ENCODE results near the gene NACC1.

Gene NACC1

GRCh38 chr19:13093407-13094105 is 24.5 kb upstream of the NACC1 start:
- H3K27me3 ChIP-seq (ENCODE audit: insufficient read depth, poor library complexity, severe bottlenecking) = no peaks in the 10 kb centered on the region
- H3K4me3 ChIP-seq (replicated peaks; ENCODE audit: insufficient read depth, low read length) = no peak overlapping the region
- TF ChIP-seq CTCF (IDR thresholded peaks at IDR 0.05; ENCODE audit: insufficient read depth, low read length) = peak; percentile 77
- TF ChIP-seq, protein P1, sequence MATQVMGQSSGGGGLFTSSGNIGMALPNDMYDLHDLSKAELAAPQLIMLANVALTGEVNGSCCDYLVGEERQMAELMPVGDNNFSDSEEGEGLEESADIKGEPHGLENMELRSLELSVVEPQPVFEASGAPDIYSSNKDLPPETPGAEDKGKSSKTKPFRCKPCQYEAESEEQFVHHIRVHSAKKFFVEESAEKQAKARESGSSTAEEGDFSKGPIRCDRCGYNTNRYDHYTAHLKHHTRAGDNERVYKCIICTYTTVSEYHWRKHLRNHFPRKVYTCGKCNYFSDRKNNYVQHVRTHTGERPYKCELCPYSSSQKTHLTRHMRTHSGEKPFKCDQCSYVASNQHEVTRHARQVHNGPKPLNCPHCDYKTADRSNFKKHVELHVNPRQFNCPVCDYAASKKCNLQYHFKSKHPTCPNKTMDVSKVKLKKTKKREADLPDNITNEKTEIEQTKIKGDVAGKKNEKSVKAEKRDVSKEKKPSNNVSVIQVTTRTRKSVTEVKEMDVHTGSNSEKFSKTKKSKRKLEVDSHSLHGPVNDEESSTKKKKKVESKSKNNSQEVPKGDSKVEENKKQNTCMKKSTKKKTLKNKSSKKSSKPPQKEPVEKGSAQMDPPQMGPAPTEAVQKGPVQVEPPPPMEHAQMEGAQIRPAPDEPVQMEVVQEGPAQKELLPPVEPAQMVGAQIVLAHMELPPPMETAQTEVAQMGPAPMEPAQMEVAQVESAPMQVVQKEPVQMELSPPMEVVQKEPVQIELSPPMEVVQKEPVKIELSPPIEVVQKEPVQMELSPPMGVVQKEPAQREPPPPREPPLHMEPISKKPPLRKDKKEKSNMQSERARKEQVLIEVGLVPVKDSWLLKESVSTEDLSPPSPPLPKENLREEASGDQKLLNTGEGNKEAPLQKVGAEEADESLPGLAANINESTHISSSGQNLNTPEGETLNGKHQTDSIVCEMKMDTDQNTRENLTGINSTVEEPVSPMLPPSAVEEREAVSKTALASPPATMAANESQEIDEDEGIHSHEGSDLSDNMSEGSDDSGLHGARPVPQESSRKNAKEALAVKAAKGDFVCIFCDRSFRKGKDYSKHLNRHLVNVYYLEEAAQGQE (IDR thresholded peaks at IDR 0.05; ENCODE audit: insufficient replicate concordance, low read depth) = no peak
- peak; percentile 85 to 88 for DNase-seq (ENCODE audit: low read depth in 1 of 2, low spot score in 1 of 2)
- H3K27ac ChIP-seq (replicated peaks) = no peak overlapping the region

GRCh38 chr19:13094106-13094504 is 24.0 kb upstream of the NACC1 start:
- no peaks in the 10 kb centered on the region for H3K27me3 ChIP-seq (ENCODE audit: insufficient read depth, poor library complexity, severe bottlenecking)
- H3K27ac ChIP-seq (replicated peaks) = no peak overlapping the region; the same call in 1 of the 2 replicates
- DNase-seq (ENCODE audit: low read depth in 1 of 2, low spot score in 1 of 2) = no peak
- H3K4me3 ChIP-seq (replicated peaks; ENCODE audit: insufficient read depth, low read length) = no peak overlapping the region
- TF ChIP-seq GABPA (IDR thresholded peaks at IDR 0.05; ENCODE audit: low read depth) = no peak
- no peak for TF ChIP-seq SPI1 (IDR thresholded peaks at IDR 0.05; ENCODE audit: borderline replicate concordance, low read depth)
- TF ChIP-seq, protein P1 (IDR thresholded peaks at IDR 0.05; ENCODE audit: insufficient replicate concordance, low read depth) = no peak
- TF ChIP-seq POLR2AphosphoS5 (IDR thresholded peaks at IDR 0.05; ENCODE audit: low read depth) = no peak
- TF ChIP-seq CTCF (IDR thresholded peaks at IDR 0.05; ENCODE audit: insufficient read depth, low read length) = no peak

DNA sequence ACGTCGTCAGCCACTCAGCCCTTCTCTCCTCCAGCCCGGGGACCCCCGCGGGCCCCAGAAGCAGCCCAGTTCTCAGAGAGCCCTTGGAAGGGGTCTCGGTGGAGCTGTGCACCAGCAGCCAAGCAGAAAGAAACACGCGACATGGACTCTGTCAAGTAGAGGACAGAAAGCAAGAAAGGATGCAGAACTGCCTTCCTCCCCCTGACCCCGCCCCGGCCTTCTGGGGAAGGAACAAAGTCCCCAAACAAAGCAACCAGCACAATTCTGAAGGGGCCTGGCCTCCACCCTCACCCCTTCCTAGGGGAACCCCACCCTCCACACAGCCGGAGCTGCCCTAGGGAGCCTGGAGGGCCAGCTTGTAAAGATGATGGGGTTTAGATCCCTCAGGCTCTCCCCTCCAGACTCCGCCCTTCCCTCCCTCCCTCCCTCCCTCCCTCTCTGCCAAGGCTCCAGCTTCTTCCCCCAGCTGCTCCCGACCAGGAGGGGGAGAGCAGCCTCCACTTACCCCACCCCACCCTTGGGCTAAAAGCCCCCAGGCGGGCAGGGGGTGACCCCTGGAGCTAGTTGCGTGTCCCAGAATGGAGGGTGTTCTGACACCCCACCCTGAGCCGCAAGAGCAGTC is 23.2 kb upstream of the NACC1 start:
- Histone ChIP-seq H3K4me3 (replicated peaks; ENCODE audit: insufficient read depth, low read length) (peak overlapping the region; percentile 40), H3K27ac (replicated peaks) (peak overlapping the region; percentile 99), H3K27me3 (ENCODE audit: insufficient read depth, poor library complexity, severe bottlenecking) (no peaks in the 10 kb centered on the region)
- peak in 1 of 2 experiments; percentile 57 for DNase-seq (ENCODE audit: low read depth in 1 of 2, low spot score in 1 of 2)
- TF ChIP-seq GABPA (IDR thresholded peaks at IDR 0.05; ENCODE audit: low read depth) (no peak), SPI1 (IDR thresholded peaks at IDR 0.05; ENCODE audit: borderline replicate concordance, low read depth) (0 out of 2 replicates have a peak, but pooled peaks have one; percentile 16)

DNA sequence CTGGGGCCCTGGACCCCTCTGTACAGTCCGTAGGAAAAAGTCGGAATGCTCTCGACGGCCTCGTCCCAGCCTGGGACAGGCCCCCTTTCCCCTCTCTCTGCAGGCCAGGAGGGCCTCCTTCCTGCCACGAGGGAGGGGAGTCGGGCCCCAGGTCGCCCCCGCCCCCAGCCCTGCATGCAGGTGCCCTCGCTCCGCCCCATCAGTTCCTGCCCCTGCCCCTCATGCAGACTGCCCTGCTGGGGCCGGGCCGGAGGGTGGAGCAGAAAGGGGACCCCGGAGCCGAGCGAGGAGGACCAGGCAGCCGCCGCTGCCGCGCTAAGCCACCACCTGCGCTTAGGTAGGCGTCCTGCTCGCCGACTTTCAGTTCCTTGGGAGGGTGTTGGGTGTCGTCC is 22.7 kb upstream of the NACC1 start:
- H3K27ac ChIP-seq (replicated peaks) = peak overlapping the region; percentile 99
- H3K4me3 ChIP-seq (replicated peaks; ENCODE audit: insufficient read depth, low read length) = peak overlapping the region; percentile 40
- DNase-seq (ENCODE audit: low read depth in 1 of 2, low spot score in 1 of 2) = peak in 1 of 2 experiments; percentile 55
- TF ChIP-seq, protein P1 (IDR thresholded peaks at IDR 0.05; ENCODE audit: insufficient replicate concordance, low read depth) = no peak
- TF ChIP-seq CTCF (IDR thresholded peaks at IDR 0.05; ENCODE audit: insufficient read depth, low read length) = no peak
- H3K27me3 ChIP-seq (ENCODE audit: insufficient read depth, poor library complexity, severe bottlenecking) = no peaks in the 10 kb centered on the region
